ENCODE results near the gene PTH2.

The PTH2 gene

GRCh38 chr19:49430678-49431329 is 7.6 kb upstream of the PTH2 start:
- no peak for FAIRE-seq

- FAIRE-seq = no peak
These were observed 7.0 kb upstream of the PTH2 start for GRCh38 chr19:49430172-49430677.

GRCh38 chr19:49428547-49429451 is 5.6 kb upstream of the PTH2 start:
- FAIRE-seq = no peak

- FAIRE-seq = no peak
These were observed 4.8 kb upstream of the PTH2 start for GRCh38 chr19:49427855-49428546.

- FAIRE-seq = no peak
These were observed 4.1 kb upstream of the PTH2 start for GRCh38 chr19:49427339-49427738.

- FAIRE-seq = no peak
These were observed 2.8 kb upstream of the PTH2 start for GRCh38 chr19:49425922-49426592.

- FAIRE-seq = no peak
These were observed 1.9 kb upstream of the PTH2 start, which contains the start of gene GFY for GRCh38 chr19:49425178-49425577. Gene GFY, plus strand, starts transcription at chr19:49425388. Its CDS starts 1,043 bp downstream, at chr19:49426431.

GRCh38 chr19:49423985-49424303 is 703 bp upstream of the PTH2 start:
- FAIRE-seq = no peak

- FAIRE-seq = no peak
These were observed 702 bp downstream of the PTH2 start for GRCh38 chr19:49422407-49423070.

GRCh38 chr19:49421878-49422202 is 1.4 kb downstream of the PTH2 start:
- FAIRE-seq = no peak

GRCh38 chr19:49421039-49421877 is 2.0 kb downstream of the PTH2 start:
- no peak for FAIRE-seq

- no peak for FAIRE-seq
These were observed 3.0 kb downstream of the PTH2 start for GRCh38 chr19:49420227-49420626.

GRCh38 chr19:49419173-49419572 is 4.1 kb downstream of the PTH2 start:
- FAIRE-seq = no peak

- no peak for FAIRE-seq
These were observed 4.7 kb downstream of the PTH2 start for GRCh38 chr19:49418511-49418910.

- FAIRE-seq = no peak
These were observed 6.2 kb downstream of the PTH2 start for GRCh38 chr19:49417088-49417487.

- no peak for FAIRE-seq
These were observed 7.4 kb downstream of the PTH2 start for GRCh38 chr19:49415810-49416200.

GRCh38 chr19:49415102-49415809 is 8.0 kb downstream of the PTH2 start:
- no peak for FAIRE-seq

GRCh38 chr19:49414256-49414655 is 9.0 kb downstream of the PTH2 start:
- FAIRE-seq = no peak

- no peak for FAIRE-seq
These were observed 9.9 kb downstream of the PTH2 start for GRCh38 chr19:49413348-49413747.

- no peak for FAIRE-seq
These were observed 11.4 kb downstream of the PTH2 start for GRCh38 chr19:49411681-49412326.
